Retinal pigment epithelial cell (primary cell): ENCODE results near the gene CCR3.

ENCODE experiments used
- DNase-seq: peaks from one replicate; pipeline ENCODE4 v3.0.0-alpha.2; 2010; ENCODE audit warnings: low read depth
- H3K4me3 ChIP-seq: 2 replicates; pipeline ENCODE4 v1.5.1; 2011; ENCODE audit warnings: mild to moderate bottlenecking, low read length, control low read depth, moderate library complexity
- TF ChIP-seq, protein P1 (sequence below): conservative IDR thresholded peaks from 2 replicates; pipeline ENCODE4 v1.5.1; 2011; ENCODE audit warnings: low read depth, low read length, control low read depth, inconsistent platforms

The CCR3 gene

DNA sequence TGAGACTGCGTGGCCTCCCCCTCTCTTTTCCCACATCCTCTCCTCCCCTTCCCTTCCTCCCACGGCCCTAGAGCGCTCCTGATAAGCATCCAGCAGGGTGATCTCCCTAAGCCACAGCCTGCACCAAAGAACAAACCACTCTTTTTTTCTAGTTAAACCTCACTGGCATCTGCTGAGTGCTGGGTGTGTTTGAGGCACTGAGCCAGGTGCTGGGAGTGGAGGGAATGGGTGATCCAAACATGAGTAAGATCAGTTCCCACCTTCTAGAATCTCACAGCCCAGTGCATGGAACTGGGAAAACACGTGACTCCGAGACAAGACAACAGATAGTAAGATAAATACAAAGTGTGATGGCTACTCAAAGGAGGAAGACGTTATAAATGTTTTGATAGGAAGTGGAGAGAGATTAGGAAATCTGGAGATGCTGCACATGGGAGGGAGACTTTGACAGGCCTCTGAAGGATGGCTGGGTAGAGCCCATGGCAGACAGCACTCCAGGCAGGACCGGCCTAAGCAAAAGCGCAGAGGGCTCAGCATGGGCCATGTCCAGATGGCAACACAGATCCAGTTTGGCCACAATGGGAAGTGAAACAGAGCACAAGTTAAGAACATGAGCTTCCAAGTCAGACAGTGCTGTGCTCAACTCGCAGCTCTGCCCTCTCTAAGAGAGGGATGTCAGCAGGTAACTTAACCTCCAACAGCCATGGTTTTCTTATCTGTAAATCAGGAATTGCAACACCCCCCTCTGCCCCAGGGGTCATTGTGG, 55.6 kb downstream of the CCR3 start:
- DNase-seq = no peak
- TF ChIP-seq, protein P1, sequence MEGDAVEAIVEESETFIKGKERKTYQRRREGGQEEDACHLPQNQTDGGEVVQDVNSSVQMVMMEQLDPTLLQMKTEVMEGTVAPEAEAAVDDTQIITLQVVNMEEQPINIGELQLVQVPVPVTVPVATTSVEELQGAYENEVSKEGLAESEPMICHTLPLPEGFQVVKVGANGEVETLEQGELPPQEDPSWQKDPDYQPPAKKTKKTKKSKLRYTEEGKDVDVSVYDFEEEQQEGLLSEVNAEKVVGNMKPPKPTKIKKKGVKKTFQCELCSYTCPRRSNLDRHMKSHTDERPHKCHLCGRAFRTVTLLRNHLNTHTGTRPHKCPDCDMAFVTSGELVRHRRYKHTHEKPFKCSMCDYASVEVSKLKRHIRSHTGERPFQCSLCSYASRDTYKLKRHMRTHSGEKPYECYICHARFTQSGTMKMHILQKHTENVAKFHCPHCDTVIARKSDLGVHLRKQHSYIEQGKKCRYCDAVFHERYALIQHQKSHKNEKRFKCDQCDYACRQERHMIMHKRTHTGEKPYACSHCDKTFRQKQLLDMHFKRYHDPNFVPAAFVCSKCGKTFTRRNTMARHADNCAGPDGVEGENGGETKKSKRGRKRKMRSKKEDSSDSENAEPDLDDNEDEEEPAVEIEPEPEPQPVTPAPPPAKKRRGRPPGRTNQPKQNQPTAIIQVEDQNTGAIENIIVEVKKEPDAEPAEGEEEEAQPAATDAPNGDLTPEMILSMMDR = no peak
- no peak overlapping the region for H3K4me3 ChIP-seq

DNA sequence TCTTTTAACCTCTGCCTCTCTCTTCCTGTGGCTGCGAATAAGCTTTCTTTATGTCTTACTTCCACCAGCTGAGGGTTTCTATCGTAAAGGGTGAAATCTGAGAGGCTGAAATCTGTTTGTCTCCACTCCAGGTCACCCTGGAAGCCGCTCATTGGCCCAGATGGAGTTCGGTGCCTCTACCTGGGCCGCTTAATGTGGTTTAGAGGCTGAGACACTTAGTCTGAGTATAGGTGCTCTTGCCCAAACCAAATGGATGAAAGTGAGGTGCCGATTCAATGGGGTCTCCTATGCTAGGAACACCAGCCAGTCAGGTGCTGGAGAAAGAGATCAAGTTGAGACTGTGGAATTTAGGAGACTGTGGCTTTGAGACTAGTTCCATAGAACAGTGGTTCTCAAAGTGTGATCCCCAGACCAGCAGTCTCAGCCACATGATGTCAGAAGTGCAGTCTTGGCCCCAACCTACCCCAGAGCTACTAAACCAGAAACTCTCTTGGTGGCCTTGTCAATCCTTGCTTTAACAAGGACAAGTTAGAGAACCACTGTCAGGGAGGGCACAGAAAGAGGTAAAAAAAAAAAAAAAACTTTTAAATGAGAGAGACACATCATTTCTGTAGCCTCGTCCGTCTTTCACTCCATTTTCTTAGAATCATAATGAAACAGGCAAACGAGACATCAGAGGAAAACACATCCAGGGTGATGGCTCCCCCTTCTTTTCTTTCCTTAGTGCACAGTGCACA, 56.8 kb downstream of the CCR3 start:
- TF ChIP-seq, protein P1 = no peak
- no peak overlapping the region for H3K4me3 ChIP-seq
- no peak for DNase-seq

DNA sequence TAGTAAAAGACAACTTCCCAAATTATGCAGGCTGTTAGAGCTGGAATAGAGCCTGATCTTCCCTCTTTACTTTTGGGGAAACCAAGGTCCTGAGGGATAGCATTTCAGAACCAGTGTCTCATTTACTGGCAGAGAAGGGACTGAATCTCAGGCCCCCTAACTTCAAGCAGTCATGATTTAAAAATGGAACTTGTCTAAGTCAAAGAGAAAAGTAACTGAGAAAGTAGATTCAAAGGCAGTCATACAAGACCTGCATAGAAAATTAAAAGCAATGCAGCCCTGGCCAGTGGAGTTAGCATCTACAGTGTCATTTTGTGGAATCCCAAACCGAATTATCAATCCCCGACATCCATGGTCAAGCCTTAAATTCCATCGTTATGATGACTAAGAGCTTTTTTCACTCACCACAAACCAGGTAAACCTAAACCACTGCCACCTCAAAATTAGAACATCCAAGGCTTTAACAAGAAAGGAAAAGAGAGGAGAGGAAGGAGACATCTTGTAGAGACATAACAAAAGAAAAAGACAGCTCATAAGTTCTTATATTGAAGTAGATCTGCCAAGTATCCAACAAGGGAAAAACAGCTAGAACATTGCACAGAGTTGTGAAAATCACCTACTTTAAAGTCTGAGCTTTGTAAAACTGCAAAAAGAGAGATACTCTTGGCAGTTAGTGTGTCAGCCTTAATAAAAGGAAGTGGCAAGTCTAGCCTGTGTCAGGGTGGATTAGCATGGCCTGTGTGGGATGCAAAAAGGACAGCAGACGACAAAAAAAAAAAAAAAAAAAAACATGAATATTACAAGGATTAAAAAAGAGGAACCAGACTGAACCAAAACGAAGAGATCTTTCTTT, 57.6 kb downstream of the CCR3 start:
- no peak for DNase-seq
- TF ChIP-seq, protein P1 = no peak

DNA sequence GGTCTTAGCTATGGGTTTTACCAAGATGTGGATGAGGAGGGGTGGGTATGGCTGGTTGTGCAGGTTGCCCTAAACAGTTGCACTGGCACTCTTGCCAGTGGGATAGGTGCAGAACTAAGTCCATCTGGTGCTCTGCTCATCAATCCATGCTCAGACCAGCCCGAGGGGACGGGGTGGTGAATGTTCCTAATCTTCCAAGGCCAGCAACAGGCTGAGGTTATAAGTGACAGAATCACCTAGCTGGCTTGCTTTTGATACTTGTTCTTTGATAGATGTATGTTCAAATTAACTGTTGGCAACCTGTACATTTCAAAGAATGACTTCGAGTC, 58.2 kb downstream of the CCR3 start:
- no peak overlapping the region for H3K4me3 ChIP-seq
- TF ChIP-seq, protein P1 = no peak
- DNase-seq = no peak

More for the DNA sequence above, 57.6 kb downstream of the CCR3 start:
- H3K4me3 ChIP-seq = no peak overlapping the region

DNA sequence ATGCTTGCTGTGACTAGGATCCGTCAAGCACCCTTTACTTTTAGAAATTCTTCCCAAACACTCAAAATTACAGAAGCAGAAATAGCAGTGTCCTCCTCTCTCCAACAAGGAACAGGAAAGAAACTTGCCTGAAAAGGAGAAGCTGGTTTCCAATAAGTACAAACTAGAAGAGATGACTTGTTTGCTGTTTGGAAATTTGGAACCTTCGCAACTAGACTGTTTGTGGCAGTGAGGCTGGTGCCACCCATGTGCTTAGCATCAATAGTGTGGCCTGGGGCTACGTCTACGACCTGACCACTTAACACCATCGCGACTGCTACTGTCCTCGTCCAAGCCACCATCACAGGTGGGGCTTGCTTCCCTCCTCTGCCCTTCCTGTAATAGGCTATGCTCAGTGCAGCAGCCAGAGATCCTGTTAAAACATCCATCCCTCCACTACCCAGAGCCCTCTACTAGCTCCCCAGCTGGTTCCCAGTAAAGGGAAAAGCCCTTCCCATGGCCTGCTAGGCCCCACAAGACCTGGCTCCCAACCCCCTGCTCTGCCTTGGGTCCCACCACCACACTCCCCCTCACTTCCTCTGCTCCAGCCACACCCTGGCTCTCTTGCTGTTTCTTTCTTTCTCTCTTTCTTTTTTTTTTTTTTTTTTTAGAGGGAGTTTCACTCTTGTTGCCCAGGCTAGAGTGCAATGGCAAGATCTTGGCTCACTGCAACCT, 59.0 kb downstream of the CCR3 start:
- no peak for DNase-seq
- no peak overlapping the region for H3K4me3 ChIP-seq
- TF ChIP-seq, protein P1 = no peak

DNA sequence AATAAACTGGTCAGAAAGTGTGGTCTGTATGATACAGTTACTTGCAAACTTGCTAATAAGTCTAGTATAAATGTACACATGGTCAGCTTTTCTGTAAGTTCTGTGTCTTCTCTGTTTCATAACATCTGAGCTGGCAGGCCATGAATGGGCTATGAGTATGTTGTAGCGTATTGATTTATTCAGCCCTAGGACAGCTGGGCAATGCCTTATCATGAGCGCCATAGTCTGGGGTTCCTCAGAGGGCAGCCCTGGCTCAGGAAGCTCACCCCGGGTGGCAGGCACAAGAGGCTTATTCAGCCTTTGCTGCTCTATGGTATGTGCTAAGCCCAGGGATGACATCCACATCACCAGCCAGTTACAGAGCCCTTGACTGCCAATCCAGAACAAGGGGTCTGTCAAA, 61.0 kb downstream of the CCR3 start:
- no peak overlapping the region for H3K4me3 ChIP-seq
- TF ChIP-seq, protein P1 = no peak
- no peak for DNase-seq
